ENCODE data around the gene ITGB5.
"Not testable (repeated sequence)": the region's sequence is repeated elsewhere in the genome, so short reads cannot be mapped to it uniquely, and the experiment has no call there.

DNA sequence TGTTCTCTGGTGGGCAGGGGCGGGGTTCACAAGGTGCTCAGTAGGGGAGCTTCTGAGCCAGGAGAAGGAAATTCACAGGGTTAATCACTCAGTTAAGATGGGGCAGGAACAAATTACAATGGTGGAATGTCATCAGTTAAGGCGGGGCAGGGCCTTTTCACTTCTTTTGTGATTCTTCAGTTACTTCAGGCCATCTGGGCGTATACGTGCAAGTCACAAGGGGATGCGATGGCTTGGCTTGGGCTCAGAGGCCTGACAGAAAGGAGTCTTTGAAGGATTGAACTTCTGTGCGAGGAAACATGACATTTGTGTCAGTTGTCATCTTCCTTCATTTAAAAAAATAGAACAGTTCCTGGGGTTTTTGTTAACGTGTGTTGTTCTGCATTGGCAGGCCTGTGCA, 129.2 kb downstream of the ITGB5 start:
- TF ChIP-seq, protein P1, sequence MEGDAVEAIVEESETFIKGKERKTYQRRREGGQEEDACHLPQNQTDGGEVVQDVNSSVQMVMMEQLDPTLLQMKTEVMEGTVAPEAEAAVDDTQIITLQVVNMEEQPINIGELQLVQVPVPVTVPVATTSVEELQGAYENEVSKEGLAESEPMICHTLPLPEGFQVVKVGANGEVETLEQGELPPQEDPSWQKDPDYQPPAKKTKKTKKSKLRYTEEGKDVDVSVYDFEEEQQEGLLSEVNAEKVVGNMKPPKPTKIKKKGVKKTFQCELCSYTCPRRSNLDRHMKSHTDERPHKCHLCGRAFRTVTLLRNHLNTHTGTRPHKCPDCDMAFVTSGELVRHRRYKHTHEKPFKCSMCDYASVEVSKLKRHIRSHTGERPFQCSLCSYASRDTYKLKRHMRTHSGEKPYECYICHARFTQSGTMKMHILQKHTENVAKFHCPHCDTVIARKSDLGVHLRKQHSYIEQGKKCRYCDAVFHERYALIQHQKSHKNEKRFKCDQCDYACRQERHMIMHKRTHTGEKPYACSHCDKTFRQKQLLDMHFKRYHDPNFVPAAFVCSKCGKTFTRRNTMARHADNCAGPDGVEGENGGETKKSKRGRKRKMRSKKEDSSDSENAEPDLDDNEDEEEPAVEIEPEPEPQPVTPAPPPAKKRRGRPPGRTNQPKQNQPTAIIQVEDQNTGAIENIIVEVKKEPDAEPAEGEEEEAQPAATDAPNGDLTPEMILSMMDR (IDR thresholded peaks at IDR 0.05; ENCODE audit: low read depth, low read length, missing input control) = not testable (repeated sequence)
- not testable (repeated sequence) for TF ChIP-seq GABPA (IDR thresholded peaks at IDR 0.05 in 1 of 2, conservative IDR thresholded peaks at IDR 0.05 in 1 of 2)
- TF ChIP-seq, protein P2, sequence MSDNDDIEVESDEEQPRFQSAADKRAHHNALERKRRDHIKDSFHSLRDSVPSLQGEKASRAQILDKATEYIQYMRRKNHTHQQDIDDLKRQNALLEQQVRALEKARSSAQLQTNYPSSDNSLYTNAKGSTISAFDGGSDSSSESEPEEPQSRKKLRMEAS (IDR thresholded peaks at IDR 0.05) = not testable (repeated sequence)

All from liver (tissue), 3 donors.